Nucleus accumbens (tissue), 56 donors: ENCODE data around the gene TFAP2E.

Source experiments
- DNase-seq, 56 donors: peaks; one replicate each; lab custom pipeline; 2025; lab: John Stamatoyannopoulos, UW

Gene TFAP2E

DNA sequence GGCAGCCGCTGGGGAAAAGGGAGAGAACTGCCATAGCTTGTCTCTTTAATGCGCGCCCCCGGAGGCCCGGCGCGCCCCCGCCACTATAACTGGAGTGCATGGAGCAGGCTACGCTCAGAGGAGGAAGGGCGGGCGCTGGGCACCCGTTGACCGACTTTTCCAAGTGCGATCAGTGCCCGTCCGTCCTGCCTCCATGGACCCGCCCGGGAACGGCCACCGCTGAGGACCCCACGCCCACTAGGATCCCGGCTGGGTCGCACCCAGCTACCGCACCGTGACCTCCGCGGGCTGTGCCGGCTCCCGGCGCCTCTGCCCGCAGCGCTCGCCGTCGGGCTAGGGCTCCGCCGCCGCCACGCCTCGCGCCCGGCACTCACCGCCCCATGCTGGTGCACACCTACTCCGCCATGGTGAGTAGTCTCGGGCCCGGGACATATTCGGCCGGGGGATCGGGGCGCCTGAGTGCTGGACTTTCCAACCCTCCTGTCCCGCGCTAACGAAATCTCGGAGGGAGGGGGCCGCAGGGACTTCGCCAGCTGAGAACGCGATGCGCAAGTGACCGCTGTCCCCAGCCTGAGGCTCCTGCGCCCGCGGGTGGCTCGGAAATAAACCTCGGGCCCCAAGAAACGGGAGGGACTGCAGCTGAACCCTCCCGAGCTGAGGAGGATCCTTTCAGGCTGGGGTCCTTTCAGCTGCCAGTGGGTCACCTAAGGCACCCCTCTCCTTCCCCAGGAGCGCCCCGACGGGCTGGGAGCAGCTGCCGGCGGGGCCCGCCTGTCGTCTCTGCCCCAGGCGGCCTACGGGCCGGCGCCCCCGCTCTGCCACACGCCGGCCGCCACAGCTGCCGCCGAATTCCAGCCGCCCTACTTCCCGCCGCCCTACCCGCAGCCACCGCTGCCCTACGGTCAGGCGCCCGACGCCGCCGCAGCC, at the start of gene TFAP2E:
Gene TFAP2E (plus strand): TSS at position 117 of the 927 bp plus-strand sequence. CDS start 264 bp downstream, at position 381.
- peak in 36 of 56 donors; percentile 15 to 73 (median 32) for DNase-seq

DNA sequence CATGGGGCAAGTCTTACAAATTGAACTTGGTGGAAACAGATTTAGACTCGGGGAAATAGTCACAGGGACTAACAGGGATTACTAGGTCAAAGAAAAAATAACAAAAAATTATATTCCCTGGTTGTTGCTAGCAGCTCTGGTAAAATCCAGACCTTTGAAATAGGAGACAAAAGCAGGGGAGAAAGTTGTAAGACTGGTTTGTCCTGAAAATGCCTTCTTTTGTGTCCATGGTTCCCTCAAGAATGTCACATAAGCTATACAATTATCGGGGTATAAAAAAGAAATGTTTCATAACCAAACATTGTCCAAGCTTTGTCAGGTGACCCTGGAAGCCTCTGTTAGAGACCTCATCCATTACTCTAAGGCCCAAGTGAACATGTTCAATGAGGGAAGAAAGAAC, 49.0 kb upstream of the TFAP2E start:
- DNase-seq: no peak

DNA sequence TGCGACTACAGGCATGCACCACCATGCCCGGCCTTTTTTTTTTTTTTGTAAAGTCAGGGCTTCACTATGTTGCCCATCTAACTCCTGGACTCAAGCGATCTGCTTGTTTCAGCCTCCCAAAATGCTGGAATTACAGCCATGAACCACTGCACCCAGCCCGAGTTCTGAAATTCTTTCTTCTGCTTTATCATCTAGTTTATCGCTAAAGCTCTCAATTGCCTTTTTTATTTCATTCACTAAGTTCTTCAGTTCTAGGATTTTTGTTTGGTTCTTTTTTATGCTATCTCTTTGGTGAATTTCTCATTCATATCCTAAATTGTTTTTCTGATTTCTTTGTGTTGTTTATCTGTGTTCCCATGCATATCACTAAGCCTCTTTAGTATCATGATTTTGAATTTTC, 42.9 kb upstream of the TFAP2E start:
- DNase-seq: no peak

DNA sequence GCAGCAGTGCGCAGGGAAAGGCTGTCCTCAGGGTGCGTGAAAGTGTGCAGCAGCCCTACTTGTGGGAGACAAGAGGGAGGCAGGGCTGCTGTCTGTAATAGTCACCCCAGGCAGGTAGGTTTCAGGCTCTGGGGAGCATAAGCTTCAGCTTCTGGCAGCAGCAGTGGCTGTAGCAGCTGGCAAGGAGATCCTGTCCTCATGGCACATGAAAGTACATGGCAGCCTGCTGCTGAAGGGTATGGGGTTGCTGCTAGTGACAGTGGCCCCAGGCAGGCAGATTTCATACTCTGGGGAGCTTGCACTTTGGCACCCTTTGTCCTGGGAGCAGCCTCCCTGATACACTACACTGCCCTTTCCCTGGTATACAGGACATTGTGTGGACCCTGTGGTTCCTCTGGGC, 42.2 kb upstream of the TFAP2E start:
- no peak for DNase-seq

DNA sequence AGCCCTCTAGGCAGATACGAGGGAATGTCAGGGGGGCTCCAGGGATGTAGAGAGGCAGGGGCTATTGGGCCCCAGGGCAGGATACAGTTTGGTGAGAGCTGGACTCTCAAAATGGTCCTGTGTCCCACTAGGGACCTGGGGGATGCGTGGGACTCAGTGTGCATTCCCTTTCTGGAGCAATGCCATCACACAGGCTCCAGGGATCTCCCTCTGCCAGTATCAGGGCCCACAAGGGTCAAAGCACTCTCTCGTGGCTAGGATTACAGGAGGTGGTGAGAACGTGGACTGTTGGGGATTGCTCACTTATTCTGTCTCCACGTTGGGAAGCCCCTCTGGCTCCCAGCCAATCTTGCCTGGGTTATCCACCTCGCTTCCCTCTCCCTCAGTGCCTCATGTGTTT, 41.7 kb upstream of the TFAP2E start:
- DNase-seq: no peak

DNA sequence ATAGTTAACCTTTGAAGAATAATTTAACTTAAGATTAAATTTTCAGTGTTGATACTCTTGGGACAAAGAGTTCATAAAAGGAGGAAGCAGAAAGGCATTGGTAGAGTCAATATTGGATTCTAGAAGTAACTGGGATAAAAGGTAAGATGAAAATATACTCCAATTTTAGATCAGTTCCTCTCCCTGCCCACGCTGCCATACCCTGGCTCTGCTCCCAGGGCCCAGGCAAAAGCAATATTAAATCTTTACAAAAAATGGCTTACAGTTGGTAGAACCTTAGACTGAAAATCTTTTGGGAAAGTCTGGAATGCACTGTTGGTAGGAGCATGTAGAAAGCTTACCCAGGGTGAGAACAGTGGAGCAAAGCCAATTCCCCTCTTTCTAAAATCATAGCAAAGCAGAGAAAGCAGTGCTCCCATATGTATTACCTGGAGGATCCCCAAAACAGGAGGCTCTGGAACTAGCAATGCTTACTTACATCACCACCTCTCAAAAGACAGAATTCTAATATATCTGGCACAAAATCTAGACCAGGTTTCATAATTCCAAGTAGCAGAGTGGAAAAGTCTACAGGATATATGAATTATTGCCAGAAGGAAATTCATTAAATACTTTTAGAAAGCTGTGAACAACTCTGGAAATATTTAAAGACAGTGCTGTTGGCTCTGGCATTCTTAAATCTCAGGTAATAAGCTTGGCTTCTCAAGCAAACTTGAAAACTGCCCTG, 40.5 kb upstream of the TFAP2E start:
- DNase-seq: peak in 2 of 56 donors; percentile 8 to 16

DNA sequence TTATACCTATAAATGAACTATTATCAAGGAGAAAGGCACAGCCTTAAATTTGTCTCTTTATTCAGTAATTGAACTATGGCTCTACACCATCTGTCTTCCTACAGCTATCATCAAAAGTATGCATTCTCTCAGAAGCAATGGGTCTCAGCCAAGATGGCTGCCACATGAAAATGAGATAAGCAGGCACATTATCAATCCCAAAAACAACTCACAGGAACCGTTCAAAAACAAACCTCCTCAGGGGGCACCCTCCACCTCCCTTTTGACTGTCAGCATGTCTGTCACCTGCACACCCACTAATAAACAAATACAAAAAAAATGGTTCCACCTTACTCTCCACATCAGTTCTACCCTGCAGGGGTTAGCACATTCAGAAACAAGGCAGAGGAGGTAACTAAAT, 39.5 kb upstream of the TFAP2E start:
- DNase-seq: no peak

DNA sequence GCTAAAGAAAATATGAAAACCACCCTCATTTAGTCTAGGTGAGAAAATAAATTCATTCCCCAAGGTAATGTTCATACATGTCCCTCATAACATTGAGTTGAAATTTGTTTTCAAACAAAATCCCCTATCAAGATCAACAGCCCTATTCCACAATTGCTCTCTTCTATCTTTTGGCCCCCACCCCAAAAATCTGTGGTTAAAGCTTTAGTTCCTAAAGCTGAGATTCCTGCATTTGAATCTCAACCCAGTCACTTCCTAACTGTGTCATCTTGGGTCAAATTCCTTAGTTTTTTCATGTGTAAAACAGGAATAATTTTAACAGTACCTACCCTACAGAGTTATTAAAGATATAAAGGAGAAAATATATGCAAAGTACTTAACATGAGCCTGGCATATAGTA, 37.9 kb upstream of the TFAP2E start:
- DNase-seq: no peak

DNA sequence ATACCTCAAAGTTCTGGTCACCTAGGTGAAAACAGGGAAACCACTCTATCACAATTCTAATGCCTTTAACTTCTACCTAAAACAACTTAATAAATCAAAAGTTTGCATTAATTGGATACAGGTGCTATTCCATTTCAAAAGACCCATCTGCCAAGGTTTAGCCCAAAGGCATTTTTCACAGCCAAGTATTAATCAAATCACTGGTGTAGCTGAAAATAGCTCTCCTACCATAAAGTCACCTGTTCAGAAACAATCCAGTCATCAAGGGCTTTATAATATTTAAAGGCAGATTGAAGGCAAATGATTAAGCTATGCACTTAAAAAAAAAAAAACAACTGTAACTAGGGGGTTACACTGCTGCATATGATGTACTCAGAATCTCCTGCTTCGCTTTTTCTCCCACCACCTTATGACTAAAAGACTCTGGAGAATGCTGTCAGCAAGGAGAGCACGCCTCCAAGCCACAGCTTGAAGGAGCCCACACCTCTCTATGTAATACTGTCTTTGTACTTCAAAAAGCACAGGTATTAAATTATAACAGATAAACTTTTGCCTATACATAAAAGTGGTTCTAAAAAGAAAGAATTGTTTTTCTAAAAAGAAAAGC, 36.5 kb upstream of the TFAP2E start:
- peak in 17 of 56 donors; percentile 3 to 78 (median 39) for DNase-seq

DNA sequence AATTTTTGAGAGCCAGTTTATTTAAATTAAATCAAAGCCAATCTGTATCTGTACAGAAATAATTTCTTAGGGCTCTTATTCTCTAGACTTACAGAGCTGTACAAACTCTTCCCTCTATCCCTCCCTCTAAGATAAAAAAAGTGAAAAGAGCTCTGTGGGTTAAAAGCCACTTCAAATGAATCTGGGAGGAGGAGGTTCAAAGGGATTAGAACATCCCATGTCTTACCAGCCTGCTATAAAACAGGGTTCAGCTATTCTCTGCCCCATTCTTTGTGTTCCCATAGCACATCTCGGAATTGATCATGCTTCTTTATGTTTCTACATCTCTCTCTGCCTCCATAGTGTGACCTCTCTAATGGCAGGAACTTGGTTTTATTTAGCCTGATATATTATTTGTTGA, 35.3 kb upstream of the TFAP2E start:
- DNase-seq: no peak

DNA sequence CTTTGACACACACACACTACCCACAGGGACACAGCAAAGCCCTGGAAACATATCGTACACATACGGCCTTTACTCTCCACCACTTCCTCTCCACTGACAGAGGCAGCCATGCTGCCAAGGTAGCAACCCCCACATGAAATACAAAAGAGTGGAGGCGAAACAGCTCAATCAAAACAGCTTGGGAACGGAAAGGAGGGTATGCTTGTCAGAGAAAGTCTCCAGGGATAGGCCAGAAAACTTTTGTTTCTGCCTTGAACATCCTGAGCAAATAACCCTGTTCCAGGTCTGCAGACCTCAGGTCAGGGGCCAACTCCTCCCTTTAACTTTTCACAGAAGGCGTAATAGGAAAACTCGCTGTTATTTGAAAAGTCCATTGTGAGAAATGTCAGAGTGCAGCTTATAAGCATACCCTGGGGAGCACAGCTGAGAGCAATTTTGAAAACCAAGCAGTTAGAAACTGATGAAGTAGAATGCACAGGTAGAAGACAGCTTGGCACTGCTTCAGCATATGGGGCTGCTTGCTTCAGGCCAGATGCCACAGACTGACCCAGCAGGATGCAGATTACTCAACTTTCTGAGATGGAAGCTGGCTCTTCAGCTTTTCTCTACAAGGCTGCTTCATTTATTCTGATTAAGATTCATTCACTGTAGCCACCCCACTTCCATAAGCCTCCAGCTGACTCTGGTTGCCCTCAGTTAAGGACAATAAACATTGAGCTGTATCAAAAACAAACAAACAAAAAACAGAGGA, 33.9 kb upstream of the TFAP2E start:
- peak in 3 of 56 donors; percentile 21 to 23 (median 22) for DNase-seq

DNA sequence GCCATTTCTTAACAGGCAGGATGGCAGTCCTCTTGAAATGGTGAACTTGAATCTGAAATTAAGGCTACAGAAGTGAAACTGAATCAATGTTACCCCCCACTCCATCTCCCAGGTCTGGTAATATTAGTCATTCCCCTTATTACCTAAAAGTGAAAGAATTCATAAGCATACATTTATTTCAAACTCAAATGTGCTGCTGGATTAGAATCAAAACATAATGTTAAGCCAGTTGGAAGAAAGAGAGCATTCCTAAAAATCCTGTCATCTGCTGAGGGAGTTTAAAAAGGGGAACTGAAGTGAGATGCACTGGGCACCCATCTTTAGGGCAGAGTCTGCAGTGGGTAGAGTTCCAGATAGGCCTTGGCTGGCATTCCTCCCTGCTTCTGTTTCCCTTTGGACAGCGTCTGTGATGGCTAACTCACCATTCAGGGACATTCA, 33.3 kb upstream of the TFAP2E start:
- DNase-seq: peak in 4 of 56 donors; percentile 8 to 38 (median 27)

DNA sequence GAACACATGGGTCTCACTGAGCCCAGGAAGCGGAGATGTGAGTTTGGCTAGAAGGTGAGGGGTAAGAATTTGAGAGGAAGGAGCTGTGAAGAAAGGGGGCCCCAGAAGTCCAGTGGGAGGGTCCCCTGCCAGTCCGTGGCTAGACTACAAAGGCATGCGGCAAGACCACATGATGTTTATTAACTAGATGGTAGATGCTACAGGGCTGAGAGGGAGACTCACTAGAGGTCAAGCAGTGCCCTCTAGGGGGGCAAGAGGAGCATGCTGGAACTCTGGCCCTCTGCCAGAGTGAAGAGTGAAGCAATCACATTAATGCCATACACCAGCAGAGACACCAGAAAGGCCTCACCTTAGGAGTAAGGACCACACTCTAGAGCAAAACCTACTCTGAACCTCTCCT, 28.1 kb upstream of the TFAP2E start:
- peak in 27 of 56 donors; percentile 15 to 67 (median 41) for DNase-seq

DNA sequence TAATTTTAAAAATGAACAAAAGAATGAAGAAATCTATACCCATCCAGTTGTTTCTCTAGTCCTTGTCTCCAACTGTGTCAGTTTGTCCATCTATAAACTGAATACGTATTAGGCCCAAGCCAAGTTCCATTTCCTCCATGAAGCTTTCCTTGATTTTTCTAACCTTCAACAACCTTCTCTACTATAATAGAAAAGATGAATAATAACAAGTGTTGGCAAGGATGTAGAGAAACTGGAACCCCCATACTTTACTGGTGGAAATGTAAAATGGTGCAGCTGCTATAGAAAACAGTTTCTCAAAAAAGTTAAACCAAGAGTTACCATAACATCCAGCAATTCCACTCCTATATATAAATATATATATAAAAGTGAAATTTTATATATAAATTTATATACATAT, 26.5 kb upstream of the TFAP2E start:
- no peak for DNase-seq

DNA sequence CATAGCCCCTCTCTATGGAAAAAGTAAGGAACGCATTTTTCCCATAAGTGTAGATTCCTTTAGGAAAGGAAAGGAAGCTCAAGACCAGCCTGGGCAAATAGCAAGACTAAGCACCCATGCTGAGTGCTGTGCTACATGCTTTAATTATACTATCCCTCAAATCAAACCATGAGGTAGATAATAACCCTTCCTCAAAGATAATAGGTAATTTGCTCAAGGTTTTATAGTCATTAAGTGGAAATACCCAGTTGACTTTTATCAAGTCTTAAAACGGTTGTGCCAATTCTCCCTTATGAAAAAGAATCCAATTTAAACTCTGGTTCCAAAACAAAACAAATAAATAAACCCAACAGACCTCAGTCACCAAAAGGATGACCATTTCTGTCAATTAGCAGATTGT, 19.3 kb upstream of the TFAP2E start:
- no peak for DNase-seq

DNA sequence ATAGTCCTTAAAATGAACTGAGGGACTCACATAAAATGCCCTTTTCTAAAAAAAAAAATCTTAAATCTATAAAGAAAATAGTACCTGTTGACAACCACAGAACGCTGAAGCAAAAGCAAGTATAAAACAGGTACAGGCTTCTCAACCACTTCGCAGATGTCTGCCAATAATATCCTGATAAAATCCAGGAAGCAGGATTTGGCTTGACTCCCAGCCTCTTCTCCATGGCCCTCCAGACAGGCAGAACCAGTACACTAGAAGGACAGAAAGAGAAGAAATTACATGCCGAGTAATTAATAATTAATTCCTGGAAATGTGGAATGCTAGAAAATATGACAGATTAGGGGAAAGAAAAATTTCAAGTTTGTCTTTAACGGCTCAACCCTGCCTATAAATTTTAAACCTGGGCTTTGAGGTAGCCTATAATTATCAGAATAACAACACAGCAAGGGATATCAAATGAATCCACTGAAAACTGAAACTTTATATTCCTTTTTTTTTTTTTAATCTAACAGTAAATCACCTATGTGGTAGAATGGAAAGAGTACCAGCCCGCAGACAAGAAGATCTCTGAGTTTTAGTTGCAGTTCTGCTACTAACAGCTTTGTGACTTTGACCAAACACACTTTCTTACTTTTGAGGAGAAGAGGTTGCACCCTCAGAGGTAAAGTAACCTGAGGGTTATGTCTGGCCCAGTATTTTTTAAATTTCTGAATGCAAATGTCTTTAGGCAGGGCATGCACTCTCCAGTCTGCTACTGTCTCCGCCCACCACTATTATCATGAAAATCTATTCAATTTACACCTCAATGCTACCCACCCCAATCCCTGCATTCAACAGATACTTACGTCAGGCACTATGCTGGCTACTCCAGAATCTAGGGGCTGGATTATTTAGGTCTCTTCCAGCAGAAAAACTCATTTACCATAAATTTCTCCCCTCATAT, 18.6 kb upstream of the TFAP2E start:
- no peak for DNase-seq

DNA sequence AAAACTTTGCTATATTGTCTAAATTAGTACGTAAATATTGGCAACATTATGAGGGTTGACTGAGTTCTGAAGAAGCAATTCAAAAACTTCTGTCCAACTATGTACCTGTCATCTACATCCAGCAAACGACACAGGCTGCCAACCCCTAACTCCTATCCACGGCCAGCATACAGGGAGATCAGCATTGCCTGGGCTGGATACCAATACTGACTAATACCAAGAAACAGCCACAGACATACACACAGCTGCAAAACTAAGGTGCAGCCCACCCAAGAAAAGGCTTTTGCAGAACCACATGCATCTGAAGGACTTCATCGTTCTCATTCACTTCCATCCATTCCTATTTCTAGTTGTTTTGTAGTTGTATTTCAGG, 17.9 kb upstream of the TFAP2E start:
- no peak for DNase-seq

DNA sequence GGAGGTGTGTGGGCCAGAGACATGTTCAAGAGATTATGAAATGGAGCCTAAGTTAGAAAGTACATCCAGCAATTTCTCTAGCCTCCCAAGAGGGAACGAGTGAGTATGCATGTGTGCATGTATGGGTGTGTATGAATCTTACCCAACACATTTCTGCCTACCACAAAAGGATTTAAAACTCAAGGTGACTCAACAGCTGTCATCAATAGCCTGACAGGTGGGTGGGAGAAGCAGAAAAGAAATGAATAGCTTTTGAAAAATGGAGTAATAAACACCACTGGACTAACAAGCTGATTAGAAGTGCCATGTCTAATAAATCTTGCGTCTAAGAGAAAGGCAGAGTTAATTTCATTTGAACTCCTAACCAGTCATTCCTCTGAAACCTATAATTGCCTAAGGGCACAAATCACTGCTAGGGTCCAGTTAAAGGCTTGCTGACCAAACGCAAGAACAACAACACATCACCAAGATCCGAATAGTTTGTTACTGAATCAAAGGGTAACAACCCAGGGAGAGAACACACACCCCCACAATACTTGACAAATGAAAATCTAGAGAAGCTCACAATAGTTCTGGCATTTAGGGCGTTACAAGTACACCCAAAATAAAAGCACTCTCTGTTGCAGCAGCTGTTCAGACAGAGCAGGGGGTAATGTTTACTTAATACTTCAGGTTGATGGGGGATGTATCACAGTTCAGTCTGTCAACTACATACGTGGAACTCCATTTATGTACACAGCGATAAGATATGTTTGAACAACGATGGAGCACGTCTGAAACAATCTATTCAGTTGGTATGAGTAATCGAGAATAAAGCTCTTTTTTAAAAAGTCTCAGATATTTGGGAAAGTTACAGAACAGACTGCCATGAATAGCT, 17.3 kb upstream of the TFAP2E start:
- peak in 1 of 56 donors; percentile 20 for DNase-seq
